Bronchial epithelial cell (primary cell): ENCODE data around the gene SLC8A1. TPM values are rescaled to one million over a fixed set of nuclear protein-coding genes. Genes with fewer than 3 reads are reported as not detected.

Experiments used
- DNase-seq: peaks from one replicate; pipeline ENCODE4 v3.0.0-alpha.2; 2010; ENCODE audit warnings: low read depth
- FAIRE-seq: peaks from 2 replicates; lab custom pipeline; 2011; peaks lifted over from hg19 to GRCh38; lab: Jason Lieb, UNC
- H3K27me3 ChIP-seq: 2 replicates; pipeline ENCODE4 v1.5.1; 2011; ENCODE audit warnings: low read length; ENCODE audit not compliant: control insufficient read depth, insufficient read depth
- H3K36me3 ChIP-seq: 2 replicates; pipeline ENCODE4 v1.5.1; 2011; ENCODE audit warnings: low read length; ENCODE audit not compliant: control insufficient read depth, insufficient read depth
- H3K4me3 ChIP-seq: 2 replicates; pipeline ENCODE4 v1.5.1; 2011; ENCODE audit warnings: mild to moderate bottlenecking, low read depth, low read length, control low read depth
- CTCF ChIP-seq: IDR thresholded peaks from 2 replicates; pipeline ENCODE4 v1.5.1; 2011; ENCODE audit warnings: mild to moderate bottlenecking, moderate library complexity, low read length, control low read depth, inconsistent platforms; ENCODE audit not compliant: insufficient read depth, severe bottlenecking
- total RNA-seq: library from RNA; depleted of rRNA; stranded (reverse); fragments of >200 nt; gene quantifications from 2 replicates; pipeline ENCODE4 v1.2.1, GENCODE V29; 2014

The SLC8A1 gene
- total RNA-seq, 1 donor from 2014 or later = 3.7 TPM

- no peaks in the 10 kb centered on the region for H3K27me3 ChIP-seq
- no peak for FAIRE-seq
- TF ChIP-seq CTCF = no peak
- DNase-seq = peak; percentile 48
- no peak overlapping the region for H3K4me3 ChIP-seq
- H3K36me3 ChIP-seq = no peaks in the 10 kb centered on the region
Observed at GRCh38 chr2:40439473-40439872, 12.4 kb downstream of the SLC8A1 start.

GRCh38 chr2:40436093-40436475, 15.8 kb downstream of the SLC8A1 start:
- Histone ChIP-seq H3K4me3 (no peak overlapping the region), H3K36me3 (no peaks in the 10 kb centered on the region), H3K27me3 (no peaks in the 10 kb centered on the region)
- FAIRE-seq (no peak), DNase-seq (no peak)
- TF ChIP-seq CTCF = no peak

GRCh38 chr2:40435426-40436092, 16.3 kb downstream of the SLC8A1 start:
- no peak for FAIRE-seq
- TF ChIP-seq CTCF = no peak

GRCh38 chr2:40434731-40435271, 17.1 kb downstream of the SLC8A1 start:
- no peaks in the 10 kb centered on the region for H3K27me3 ChIP-seq
- no peak overlapping the region for H3K4me3 ChIP-seq
- peak; percentile 13 for FAIRE-seq
- DNase-seq = peak; percentile 96
- TF ChIP-seq CTCF = no peak
- no peaks in the 10 kb centered on the region for H3K36me3 ChIP-seq

More at GRCh38 chr2:40435426-40436092, 16.3 kb downstream of the SLC8A1 start:
- Histone ChIP-seq H3K27me3 (no peaks in the 10 kb centered on the region), H3K36me3 (no peaks in the 10 kb centered on the region), H3K4me3 (no peak overlapping the region)
- no peak for DNase-seq

- FAIRE-seq (no peak), DNase-seq (no peak)
- Histone ChIP-seq H3K4me3 (no peak overlapping the region), H3K36me3 (no peaks in the 10 kb centered on the region), H3K27me3 (no peaks in the 10 kb centered on the region)
- TF ChIP-seq CTCF = no peak
Observed at GRCh38 chr2:40433736-40434135, 18.2 kb downstream of the SLC8A1 start.
